Cardiac muscle cell (in vitro differentiated cells and primary cell): Measurements from ENCODE around the gene WNT10A. TPM values are rescaled to one million over a fixed set of nuclear protein-coding genes. Genes with fewer than 3 reads are reported as not detected.

Source experiments
- DNase-seq, 2 donors: peaks; one replicate each; pipeline versions ENCODE4 v3.0.0 to v3.0.0-alpha.2; 2010 to 2017; ENCODE audit warnings: low read depth in 1 of 2, low spot score in 1 of 2
- H3K27ac ChIP-seq: fragments of 200-600 bp; sonication (generic); 2 replicates; pipeline ENCODE4 v1.5.1; 2016
- H3K27me3 ChIP-seq: fragments of 200-600 bp; sonication (generic); 2 replicates; pipeline ENCODE4 v1.6.0; 2016; ENCODE audit warnings: control low read depth
- H3K36me3 ChIP-seq: fragments of 200-600 bp; sonication (generic); 2 replicates; pipeline ENCODE4 v1.5.1; 2016; ENCODE audit warnings: control low read depth
- H3K4me1 ChIP-seq: fragments of 200-600 bp; sonication (generic); 2 replicates; pipeline ENCODE4 v1.8.1; 2017; ENCODE audit warnings: low read depth, mild to moderate bottlenecking, mixed run types
- H3K4me3 ChIP-seq: fragments of 200-600 bp; sonication (generic); 2 replicates; pipeline ENCODE4 v1.5.1; 2016; ENCODE audit warnings: mild to moderate bottlenecking
- H3K9me3 ChIP-seq: fragments of 200-600 bp; sonication (generic); 2 replicates; pipeline ENCODE4 v1.5.1; 2017; ENCODE audit warnings: low read depth, mild to moderate bottlenecking, control low read depth
- polyA plus RNA-seq: library from polyadenylated mRNA; unstranded; fragments of >200 nt; fragmentation: Nextera tagmentation; extraction: Ambion mirVana; gene quantifications from 2 replicates; pipeline ENCODE4 v1.2.1, GENCODE V29; 2016
- total RNA-seq: library from RNA; depleted of rRNA; stranded (reverse); fragments of >200 nt; gene quantifications from 2 replicates; pipeline ENCODE4 v1.2.3, GENCODE V29; 2016
- TF ChIP-seq, protein P1 (sequence below): IDR thresholded peaks from 2 replicates; pipeline ENCODE4 v1.5.1; 2012; ENCODE audit warnings: low read depth, mild to moderate bottlenecking, low read length

The WNT10A gene
- total and polyA plus RNA-seq, 2 experiments from 2014 or later = not detected

DNA sequence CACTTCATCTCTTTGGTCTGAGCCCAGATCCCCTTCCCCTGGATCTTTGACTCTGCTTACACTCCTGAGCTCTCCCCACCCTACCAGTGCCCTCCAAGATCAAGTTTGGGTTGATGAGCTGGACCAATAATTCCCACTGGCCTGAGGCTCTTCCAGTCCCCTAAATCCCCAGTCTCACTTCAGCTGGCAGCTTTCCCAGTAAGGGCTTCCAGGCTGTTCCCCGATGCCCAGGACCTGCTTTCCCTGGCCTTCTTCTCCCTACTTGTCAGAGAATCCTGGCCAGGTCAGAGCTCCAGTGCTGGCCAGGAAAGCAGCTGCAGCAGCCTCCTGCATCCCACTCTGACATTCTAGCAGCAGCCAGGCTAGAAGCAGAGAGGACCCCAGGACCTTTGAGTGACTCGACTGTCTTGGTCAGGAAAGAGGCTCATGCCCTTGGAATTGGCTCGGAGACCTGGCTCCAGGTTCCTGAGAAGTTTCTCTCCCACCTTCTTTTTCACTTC, 17.6 kb upstream of the WNT10A start:
- TF ChIP-seq, protein P1, sequence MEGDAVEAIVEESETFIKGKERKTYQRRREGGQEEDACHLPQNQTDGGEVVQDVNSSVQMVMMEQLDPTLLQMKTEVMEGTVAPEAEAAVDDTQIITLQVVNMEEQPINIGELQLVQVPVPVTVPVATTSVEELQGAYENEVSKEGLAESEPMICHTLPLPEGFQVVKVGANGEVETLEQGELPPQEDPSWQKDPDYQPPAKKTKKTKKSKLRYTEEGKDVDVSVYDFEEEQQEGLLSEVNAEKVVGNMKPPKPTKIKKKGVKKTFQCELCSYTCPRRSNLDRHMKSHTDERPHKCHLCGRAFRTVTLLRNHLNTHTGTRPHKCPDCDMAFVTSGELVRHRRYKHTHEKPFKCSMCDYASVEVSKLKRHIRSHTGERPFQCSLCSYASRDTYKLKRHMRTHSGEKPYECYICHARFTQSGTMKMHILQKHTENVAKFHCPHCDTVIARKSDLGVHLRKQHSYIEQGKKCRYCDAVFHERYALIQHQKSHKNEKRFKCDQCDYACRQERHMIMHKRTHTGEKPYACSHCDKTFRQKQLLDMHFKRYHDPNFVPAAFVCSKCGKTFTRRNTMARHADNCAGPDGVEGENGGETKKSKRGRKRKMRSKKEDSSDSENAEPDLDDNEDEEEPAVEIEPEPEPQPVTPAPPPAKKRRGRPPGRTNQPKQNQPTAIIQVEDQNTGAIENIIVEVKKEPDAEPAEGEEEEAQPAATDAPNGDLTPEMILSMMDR = no peak
- Histone ChIP-seq H3K27me3 (peaks cover 98% of the 10 kb centered on the region), H3K27ac (no peak overlapping the region), H3K4me3 (no peak overlapping the region), H3K4me1 (peaks cover 7% of the 10 kb centered on the region), H3K9me3 (no peaks in the 10 kb centered on the region), H3K36me3 (no peaks in the 10 kb centered on the region)
- no peak for DNase-seq

DNA sequence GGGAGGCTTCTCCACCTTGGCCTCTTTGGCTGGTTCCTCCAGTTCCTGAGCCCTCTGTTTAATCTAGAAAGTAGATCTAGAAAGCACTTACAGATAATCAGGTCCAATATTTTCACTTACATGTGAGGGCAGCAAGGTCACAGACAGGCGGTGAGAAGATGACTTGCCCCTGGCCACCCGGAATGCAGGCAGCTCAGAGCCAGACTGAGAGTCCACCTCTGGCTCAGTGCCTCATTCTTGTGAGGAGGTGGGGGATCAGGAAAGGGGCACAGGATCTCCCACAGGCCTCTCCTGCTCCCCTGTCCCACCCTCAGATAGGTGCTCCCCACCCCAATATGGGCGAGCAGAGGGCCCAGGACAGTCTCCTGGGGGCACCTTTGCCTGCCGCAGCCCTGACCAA, 15.3 kb upstream of the WNT10A start:
- TF ChIP-seq, protein P1 = no peak
- no peak overlapping the region for H3K4me3 ChIP-seq
- peaks cover 98% of the 10 kb centered on the region for H3K27me3 ChIP-seq
- H3K36me3 ChIP-seq = no peaks in the 10 kb centered on the region
- peaks cover 2% of the 10 kb centered on the region for H3K4me1 ChIP-seq
- H3K27ac ChIP-seq = no peak overlapping the region
- H3K9me3 ChIP-seq = no peaks in the 10 kb centered on the region
- DNase-seq = no peak

DNA sequence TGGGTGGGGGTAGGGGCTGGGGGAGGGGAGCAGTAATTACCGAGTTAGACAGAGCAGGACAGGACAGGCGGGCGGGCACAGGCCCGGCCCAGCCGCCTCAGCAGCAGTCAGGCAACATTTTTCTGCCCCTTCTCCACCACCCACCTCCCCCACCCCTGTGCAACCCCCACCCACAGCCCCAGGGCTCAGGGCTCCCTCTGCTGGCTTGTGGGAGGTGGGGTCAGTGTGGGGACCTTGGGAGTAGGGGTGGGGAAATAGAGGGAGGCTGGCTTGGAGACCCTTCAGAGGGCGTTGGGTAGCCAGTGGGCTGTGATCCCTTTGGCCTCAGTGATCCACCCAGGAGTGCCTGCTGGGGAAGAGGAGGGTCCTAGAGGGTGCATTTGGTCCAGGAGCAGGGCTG, 14.7 kb upstream of the WNT10A start:
- no peak for DNase-seq
- no peak overlapping the region for H3K4me3 ChIP-seq
- no peaks in the 10 kb centered on the region for H3K36me3 ChIP-seq
- H3K4me1 ChIP-seq = no peaks in the 10 kb centered on the region
- peaks cover 100% of the 10 kb centered on the region for H3K27me3 ChIP-seq
- TF ChIP-seq, protein P1 = no peak
- H3K9me3 ChIP-seq = no peaks in the 10 kb centered on the region
- H3K27ac ChIP-seq = no peak overlapping the region

DNA sequence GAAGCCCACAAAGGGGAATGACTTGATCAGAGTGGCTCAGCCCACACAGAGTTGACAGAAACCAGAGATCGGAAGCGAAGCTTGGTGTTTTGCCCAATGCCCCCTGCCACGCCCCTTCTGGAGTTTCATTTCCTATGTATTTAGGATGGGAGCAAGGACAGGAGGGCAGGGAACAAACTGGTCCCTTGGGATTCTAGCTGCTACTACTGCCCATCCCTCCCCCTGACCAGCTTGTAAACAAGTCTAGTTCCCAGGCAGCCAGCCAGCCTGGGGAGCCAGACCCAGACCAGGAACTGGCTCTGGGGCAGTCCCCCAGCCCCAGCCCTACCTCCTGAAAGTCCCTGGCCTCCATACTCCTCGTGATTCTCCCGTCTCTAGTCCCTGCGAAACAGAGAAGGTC, 12.8 kb upstream of the WNT10A start:
- H3K27me3 ChIP-seq = peaks cover 100% of the 10 kb centered on the region
- no peaks in the 10 kb centered on the region for H3K36me3 ChIP-seq
- no peak for DNase-seq
- no peaks in the 10 kb centered on the region for H3K9me3 ChIP-seq
- no peak overlapping the region for H3K4me3 ChIP-seq
- TF ChIP-seq, protein P1 = no peak
- no peaks in the 10 kb centered on the region for H3K4me1 ChIP-seq
- H3K27ac ChIP-seq = no peak overlapping the region

DNA sequence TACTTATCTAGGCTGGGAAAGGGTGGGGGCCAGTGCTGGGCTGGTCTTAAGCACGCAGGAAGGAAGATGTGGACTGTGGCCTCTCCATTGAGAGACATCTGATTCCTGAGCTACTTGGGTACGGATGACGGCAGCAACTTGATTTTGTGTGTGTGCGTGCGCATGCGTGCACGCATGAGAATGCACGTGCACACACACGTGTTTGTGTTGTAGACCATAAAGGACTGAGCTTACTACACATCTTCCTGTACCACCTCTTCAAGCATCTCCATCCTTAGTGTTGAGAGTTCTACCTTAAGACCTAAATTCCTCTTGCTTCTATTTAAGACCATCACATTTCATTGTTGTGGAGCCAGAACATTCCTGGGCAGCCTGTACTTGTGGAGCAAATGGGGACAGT, 11.6 kb upstream of the WNT10A start:
- TF ChIP-seq, protein P1 = no peak

DNA sequence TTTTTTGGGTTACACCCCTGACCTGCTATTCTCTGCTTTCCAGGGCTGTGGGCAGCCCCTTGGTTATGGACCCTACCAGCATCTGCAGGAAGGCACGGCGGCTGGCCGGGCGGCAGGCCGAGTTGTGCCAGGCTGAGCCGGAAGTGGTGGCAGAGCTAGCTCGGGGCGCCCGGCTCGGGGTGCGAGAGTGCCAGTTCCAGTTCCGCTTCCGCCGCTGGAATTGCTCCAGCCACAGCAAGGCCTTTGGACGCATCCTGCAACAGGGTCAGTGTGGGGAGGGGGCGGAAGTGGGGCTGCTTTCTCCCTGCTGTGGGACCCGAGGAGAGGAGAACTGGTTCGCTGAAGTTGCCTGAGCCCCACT, 9.7 kb upstream of the WNT10A start:
- H3K36me3 ChIP-seq = no peaks in the 10 kb centered on the region
- H3K27me3 ChIP-seq = peaks cover 100% of the 10 kb centered on the region
- no peak overlapping the region for H3K4me3 ChIP-seq
- TF ChIP-seq, protein P1 = no peak
- no peak overlapping the region for H3K27ac ChIP-seq
- no peaks in the 10 kb centered on the region for H3K4me1 ChIP-seq
- no peaks in the 10 kb centered on the region for H3K9me3 ChIP-seq
- DNase-seq = no peak

More for the DNA sequence above, 11.6 kb upstream of the WNT10A start:
- Histone ChIP-seq H3K4me1 (no peaks in the 10 kb centered on the region), H3K36me3 (no peaks in the 10 kb centered on the region), H3K9me3 (no peaks in the 10 kb centered on the region), H3K27ac (no peak overlapping the region), H3K4me3 (no peak overlapping the region), H3K27me3 (peaks cover 100% of the 10 kb centered on the region)
- DNase-seq = no peak
